IgD-negative memory B cell (primary cell): Measurements from ENCODE around the gene AFAP1. TPM values are rescaled to one million over a fixed set of nuclear protein-coding genes. Genes with fewer than 3 reads are reported as not detected.
A peak's percentile ranks its signal among the peaks of the same experiment; 100 is the strongest.

Experiments
- H3K27ac Mint-ChIP-seq, 3 donors: one replicate each; pipeline ENCODE4 v1.8.0; 2020 to 2022; ENCODE audit warnings: mild to moderate bottlenecking in 3 of 3, mixed read lengths in 3 of 3, moderate library complexity in 1 of 3
- H3K27me3 Mint-ChIP-seq: one replicate; pipeline ENCODE4 v1.8.0; 2021; ENCODE audit warnings: mixed read lengths
- H3K36me3 Mint-ChIP-seq: one replicate; pipeline ENCODE4 v1.8.0; 2020; ENCODE audit warnings: mild to moderate bottlenecking, mixed read lengths
- H3K4me1 Mint-ChIP-seq, 3 donors: one replicate each; pipeline ENCODE4 v1.8.0; 2020 to 2022; ENCODE audit warnings: mixed read lengths in 3 of 3, mild to moderate bottlenecking in 1 of 3
- H3K4me3 Mint-ChIP-seq, 4 donors: one replicate each; pipeline ENCODE4 v1.8.0; 2020 to 2022; ENCODE audit warnings: mild to moderate bottlenecking in 4 of 4, mixed read lengths in 4 of 4, moderate library complexity in 3 of 4
- H3K9me3 Mint-ChIP-seq, 3 donors: one replicate each; pipeline ENCODE4 v1.8.0; 2020 to 2021; ENCODE audit warnings: mixed read lengths in 3 of 3, mild to moderate bottlenecking in 1 of 3
- polyA plus RNA-seq: library from polyadenylated mRNA; unstranded; fragments of 300-500 nt; fragmentation: Illumina TruSeq; gene quantifications from one replicate; pipeline ENCODE4 v1.2.3, GENCODE V29; 2021

AFAP1 gene, protein sequence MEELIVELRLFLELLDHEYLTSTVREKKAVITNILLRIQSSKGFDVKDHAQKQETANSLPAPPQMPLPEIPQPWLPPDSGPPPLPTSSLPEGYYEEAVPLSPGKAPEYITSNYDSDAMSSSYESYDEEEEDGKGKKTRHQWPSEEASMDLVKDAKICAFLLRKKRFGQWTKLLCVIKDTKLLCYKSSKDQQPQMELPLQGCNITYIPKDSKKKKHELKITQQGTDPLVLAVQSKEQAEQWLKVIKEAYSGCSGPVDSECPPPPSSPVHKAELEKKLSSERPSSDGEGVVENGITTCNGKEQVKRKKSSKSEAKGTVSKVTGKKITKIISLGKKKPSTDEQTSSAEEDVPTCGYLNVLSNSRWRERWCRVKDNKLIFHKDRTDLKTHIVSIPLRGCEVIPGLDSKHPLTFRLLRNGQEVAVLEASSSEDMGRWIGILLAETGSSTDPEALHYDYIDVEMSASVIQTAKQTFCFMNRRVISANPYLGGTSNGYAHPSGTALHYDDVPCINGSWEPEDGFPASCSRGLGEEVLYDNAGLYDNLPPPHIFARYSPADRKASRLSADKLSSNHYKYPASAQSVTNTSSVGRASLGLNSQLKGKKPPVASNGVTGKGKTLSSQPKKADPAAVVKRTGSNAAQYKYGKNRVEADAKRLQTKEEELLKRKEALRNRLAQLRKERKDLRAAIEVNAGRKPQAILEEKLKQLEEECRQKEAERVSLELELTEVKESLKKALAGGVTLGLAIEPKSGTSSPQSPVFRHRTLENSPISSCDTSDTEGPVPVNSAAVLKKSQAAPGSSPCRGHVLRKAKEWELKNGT
- polyA plus RNA-seq: 0.20 TPM

DNA sequence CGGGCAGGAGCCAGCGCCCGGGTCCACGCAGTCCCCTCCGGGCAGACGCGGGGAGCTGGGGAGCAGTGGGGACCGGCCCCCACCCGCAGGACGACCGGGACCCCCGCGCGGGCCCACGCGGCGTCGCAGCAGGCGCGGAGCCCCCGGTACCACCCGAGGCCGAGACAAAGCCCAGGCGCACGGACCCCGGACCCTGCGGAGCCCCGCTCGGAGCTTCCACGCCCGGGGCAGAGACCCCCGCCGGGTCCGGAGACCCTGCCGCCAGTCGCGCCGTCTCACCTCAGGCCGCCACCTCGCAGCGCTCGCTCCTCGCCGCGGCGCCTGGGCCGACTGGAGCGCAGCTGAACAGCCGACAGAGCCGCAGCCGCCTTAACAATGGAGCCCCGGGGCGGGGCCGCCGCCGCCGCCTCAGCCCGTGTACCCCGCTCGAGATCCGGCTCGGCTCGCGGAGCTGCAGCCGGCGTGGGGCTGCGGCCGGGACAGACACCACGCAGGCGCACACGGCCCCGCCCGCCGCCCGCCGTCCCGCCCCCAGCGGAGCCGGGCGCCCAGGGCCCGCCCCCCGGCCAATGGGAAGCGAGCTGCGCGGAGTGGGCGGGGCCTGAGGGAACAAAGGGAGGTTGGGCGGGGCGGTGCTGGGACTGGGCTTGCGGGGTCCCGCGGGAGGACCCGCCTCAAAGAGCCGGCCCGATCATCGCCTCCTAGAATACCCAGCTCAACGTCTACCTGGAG, at the start of gene AFAP1:
Gene AFAP1 (minus strand): TSS at position 485 of the 732 bp plus-strand sequence. CDS start 67,783 bp downstream, outside the sequence.
- Mint-ChIP-seq H3K27ac (peak within 1 kb of the TSS in 1 of 3 donors; percentile 40), H3K4me1 (peaks cover 0 to 2% (median 0%) of the 10 kb centered on the region in 3 donors), H3K9me3 (peaks cover 0 to 5% (median 0%) of the 10 kb centered on the region in 3 donors), H3K36me3 (no peaks in the 10 kb centered on the region), H3K27me3 (peaks cover 34% of the 10 kb centered on the region), H3K4me3 (peak within 1 kb of the TSS in 3 of 4 donors; percentile 50 to 79 (median 74))

DNA sequence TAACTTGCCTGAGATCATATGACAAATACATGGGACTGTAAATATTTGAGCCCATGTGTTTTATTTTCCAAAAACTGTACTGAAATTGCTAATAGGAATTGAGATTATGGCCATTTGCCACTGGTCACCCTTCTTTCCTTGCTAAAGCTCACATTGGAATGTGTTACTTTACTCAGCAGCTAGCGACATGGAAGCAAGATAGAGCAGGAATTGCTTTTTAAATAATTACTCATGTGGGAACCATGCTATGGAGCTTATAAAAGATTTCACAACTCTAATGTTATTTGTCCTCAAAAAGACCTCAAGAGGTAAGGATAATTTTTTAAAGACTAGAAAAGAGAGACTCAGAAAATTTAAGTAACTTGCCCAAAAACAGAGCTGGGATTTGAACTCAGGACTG, 48.8 kb upstream of the AFAP1 start:
- peak overlapping the region in 1 of 4 donors; percentile 60 for H3K4me3 Mint-ChIP-seq
- peaks cover 8% of the 10 kb centered on the region for H3K36me3 Mint-ChIP-seq
- H3K27me3 Mint-ChIP-seq: peaks cover 17% of the 10 kb centered on the region
- H3K27ac Mint-ChIP-seq: no peak overlapping the region
- peaks cover 1 to 7% (median 7%) of the 10 kb centered on the region in 3 donors for H3K9me3 Mint-ChIP-seq
- H3K4me1 Mint-ChIP-seq: peaks cover 0 to 1% (median 0%) of the 10 kb centered on the region in 3 donors

DNA sequence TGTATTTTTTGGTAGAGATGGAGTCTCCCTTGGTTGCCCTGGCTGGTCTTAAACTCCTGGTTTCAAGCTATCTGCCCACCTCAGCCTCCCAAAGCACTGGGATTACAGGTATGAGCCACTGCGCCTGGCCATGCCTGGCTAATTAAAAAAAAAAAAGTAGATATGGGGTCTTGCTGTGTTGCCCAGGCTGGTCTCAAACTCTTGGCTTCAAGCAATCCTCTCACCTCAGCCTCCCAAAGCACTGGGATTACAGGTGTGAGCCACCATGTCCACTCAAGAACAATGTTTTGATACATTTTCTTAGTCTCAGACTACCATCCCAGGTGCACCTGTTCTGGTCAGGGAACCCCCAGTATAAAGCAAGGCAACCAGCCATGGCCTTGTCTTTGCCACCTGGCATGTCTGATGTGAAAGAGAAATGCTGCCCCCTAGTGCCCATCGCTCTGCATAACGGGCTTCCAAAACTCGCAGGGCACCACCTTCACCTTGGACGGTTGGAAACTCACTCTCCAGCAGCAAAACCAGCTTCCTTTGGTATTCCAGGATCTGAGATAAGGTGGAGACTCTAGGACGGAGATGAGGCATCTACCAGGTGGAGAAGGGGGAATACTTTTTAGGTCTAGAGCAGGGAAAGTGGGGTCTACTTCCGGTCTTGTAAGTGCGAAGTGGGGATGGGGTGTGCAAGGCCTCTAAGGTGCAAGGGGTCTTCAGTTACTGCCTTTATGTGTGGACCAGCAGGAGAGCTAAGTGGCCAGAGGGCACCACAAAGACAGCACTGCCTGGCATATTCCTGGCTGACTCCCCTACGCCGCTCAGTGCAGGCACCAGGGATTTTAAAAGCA, 47.7 kb upstream of the AFAP1 start:
- peaks cover 0 to 1% (median 0%) of the 10 kb centered on the region in 3 donors for H3K4me1 Mint-ChIP-seq
- no peak overlapping the region for H3K27ac Mint-ChIP-seq
- peaks cover 16% of the 10 kb centered on the region for H3K27me3 Mint-ChIP-seq
- peaks cover 1 to 7% (median 7%) of the 10 kb centered on the region in 3 donors for H3K9me3 Mint-ChIP-seq
- peaks cover 8% of the 10 kb centered on the region for H3K36me3 Mint-ChIP-seq
- peak overlapping the region in 1 of 4 donors; percentile 52 for H3K4me3 Mint-ChIP-seq

DNA sequence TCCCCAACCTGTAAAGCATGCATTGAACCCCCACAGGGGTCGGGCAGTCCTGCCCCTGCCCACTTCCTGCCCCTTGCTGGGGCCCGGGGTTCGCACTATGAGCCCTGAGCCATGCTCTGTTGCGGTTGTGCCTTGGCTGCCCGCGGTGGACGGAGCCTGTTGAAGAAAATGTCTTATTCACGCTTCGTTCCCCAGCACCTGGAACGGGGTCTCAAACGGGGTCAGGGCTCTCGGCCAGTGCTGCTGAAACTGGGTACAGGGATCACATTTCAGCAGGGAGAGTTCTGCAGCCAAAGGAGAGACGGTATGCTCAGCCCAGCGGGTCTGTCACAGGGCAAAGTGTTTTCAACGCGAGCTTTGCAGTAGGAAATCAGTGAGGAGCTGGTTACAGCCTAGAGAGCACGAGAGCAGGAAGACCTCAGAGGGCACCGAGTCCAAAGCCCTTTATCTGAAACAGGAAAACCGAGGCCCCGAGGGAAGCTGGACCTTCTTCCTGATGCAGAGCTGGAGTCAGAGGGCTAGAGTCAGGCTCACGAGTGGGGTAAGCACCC, 46.3 kb upstream of the AFAP1 start:
- peaks cover 8% of the 10 kb centered on the region for H3K36me3 Mint-ChIP-seq
- peaks cover 1 to 7% (median 7%) of the 10 kb centered on the region in 3 donors for H3K9me3 Mint-ChIP-seq
- peaks cover 6% of the 10 kb centered on the region for H3K27me3 Mint-ChIP-seq
- no peak overlapping the region for H3K4me3 Mint-ChIP-seq
- H3K4me1 Mint-ChIP-seq: peaks cover 0 to 2% (median 0%) of the 10 kb centered on the region in 3 donors
- H3K27ac Mint-ChIP-seq: no peak overlapping the region

DNA sequence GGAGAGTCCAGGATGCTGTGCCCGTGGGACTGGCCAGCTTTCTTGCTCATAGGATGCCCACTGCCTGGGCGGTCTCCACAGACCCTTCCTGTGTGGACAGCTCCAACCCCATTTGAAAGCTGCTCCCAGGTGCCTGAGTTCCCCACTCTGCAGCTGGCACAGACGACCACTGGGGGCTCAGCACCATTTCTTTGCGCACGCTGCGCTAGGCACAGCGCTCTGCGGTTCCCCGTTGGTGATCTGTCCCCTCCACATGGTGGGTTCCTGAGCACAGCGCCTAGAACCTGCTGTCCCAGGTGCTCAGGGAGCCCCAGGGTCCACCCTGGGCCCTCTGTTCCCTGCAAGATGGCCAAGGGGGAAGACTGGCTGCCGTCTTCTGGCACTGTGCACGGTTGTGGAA, 45.4 kb upstream of the AFAP1 start:
- Mint-ChIP-seq H3K27ac (peak overlapping the region in 1 of 3 donors; percentile 50), H3K4me3 (no peak overlapping the region), H3K27me3 (peaks cover 6% of the 10 kb centered on the region), H3K36me3 (peaks cover 3% of the 10 kb centered on the region), H3K9me3 (peaks cover 1 to 7% (median 4%) of the 10 kb centered on the region in 3 donors), H3K4me1 (peaks cover 0 to 2% (median 0%) of the 10 kb centered on the region in 3 donors)

DNA sequence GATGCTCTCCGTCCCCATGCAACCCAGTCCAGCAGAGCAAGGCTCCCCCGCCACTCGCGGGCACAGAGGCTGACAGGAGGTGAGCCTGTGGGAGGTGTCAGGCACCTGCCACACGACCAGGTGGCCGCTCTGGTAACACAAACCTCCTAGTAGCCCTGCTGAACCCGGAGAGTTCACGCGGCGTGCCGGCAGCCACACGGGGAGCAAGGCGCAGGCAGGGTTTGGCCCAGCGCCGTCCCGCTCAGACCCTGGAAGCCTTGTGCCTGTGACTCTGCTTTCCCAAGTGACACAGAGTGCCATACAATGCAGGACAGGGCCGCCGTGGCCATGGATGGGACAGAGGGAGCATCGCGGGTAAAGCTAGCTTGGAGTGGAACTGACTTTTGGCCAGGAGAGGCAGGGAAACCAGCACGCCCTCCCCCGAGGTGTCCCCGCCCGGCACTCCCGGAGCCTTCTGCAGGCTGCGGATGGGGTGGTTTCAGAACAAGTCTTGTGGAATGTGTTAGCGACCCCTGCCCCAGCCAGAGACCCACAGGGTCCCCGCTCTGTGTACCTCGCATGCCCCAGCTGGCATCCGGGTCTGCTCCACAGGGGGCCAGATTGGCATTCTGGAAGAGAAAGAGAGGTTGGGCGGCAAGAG, 44.7 kb upstream of the AFAP1 start:
- H3K9me3 Mint-ChIP-seq: peaks cover 0 to 2% (median under 1%) of the 10 kb centered on the region in 3 donors
- H3K27ac Mint-ChIP-seq: peak overlapping the region in 1 of 3 donors; percentile 50
- H3K4me1 Mint-ChIP-seq: peaks cover 0 to 2% (median 0%) of the 10 kb centered on the region in 3 donors
- H3K27me3 Mint-ChIP-seq: peaks cover 8% of the 10 kb centered on the region
- peaks cover under 1% of the 10 kb centered on the region for H3K36me3 Mint-ChIP-seq
- H3K4me3 Mint-ChIP-seq: no peak overlapping the region

DNA sequence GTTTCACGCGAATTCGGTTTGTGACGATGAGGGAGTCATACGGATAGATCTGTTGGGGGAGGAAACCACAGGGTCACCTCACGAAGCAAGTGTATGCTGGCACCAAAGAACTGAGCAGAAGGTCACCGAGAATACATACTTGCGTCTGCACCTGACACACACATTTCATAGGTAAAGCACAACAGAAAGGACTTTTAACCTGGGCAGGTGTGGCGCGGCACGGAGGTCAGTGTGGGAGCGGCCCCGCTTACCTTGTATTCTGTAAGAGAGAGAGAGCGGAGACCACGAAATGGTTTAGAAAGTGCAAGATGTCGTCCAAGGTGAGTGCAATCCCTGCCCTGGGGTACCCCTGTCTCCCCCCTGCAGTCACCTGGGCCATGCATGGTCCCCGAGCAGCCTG, 43.6 kb upstream of the AFAP1 start:
- Mint-ChIP-seq H3K27me3 (peaks cover 11% of the 10 kb centered on the region), H3K4me1 (peaks cover 0 to 2% (median 0%) of the 10 kb centered on the region in 3 donors), H3K9me3 (no peaks in the 10 kb centered on the region), H3K36me3 (no peaks in the 10 kb centered on the region), H3K4me3 (no peak overlapping the region), H3K27ac (no peak overlapping the region)

DNA sequence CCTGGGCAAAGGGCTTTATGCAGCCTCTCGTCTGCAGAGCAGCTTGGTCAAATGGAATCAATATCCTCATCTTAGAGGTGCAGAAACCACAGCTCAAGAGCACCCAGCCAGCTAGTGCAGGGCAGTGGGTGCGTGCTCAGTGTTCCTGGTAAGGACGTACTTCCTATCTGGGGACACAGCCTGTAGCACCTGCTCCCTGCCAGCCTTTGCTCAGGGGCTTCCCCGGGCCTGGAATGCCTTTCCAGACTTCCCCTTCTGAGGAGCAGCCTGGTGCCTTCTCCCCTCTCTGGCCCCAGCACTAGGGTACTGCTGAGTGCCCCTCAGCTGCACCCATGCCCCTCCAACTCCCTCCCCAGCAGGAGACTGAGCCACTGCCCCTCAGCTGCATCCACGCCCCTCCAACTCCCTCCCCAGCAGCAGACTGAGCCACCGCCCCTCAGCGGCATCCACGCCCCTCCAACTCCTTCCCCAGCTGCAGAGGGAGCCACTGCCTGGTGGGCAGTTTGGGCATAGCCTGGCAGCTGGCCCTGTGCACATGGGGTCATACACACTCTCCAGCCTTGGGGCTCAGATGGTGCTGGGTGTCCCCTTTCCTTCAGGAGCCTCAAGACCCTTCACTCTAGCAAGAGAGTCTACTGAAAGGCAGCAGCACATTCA, 42.2 kb upstream of the AFAP1 start:
- no peak overlapping the region for H3K4me3 Mint-ChIP-seq
- peak overlapping the region in 2 of 3 donors; percentile 16 to 75 for H3K27ac Mint-ChIP-seq
- H3K9me3 Mint-ChIP-seq: no peaks in the 10 kb centered on the region
- H3K4me1 Mint-ChIP-seq: peaks cover 0 to 2% (median 0%) of the 10 kb centered on the region in 3 donors
- H3K27me3 Mint-ChIP-seq: peaks cover 11% of the 10 kb centered on the region
- H3K36me3 Mint-ChIP-seq: no peaks in the 10 kb centered on the region

DNA sequence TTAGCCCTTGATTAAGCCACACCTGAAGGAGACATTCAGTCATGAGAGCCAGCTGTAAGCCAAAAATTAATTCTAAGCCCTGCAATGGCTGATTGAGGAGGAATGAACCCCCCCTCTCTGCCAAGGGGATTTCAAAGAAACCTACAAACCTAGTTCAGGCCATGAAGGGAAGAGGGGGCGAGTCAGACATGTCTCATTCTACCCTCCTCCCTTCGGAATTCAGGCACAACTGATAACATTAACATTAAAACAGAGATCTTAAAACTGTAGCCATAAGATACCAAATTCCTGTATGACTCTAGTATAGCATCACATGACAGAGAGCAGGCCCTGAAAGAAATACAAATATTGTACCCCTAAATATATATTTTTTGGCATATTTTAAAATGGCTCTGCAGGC, 40.4 kb upstream of the AFAP1 start:
- H3K36me3 Mint-ChIP-seq: no peaks in the 10 kb centered on the region
- peaks cover 1 to 4% (median 2%) of the 10 kb centered on the region in 3 donors for H3K9me3 Mint-ChIP-seq
- no peak overlapping the region for H3K27ac Mint-ChIP-seq
- H3K4me3 Mint-ChIP-seq: no peak overlapping the region
- H3K27me3 Mint-ChIP-seq: peaks cover 7% of the 10 kb centered on the region
- H3K4me1 Mint-ChIP-seq: peaks cover 0 to 5% (median 0%) of the 10 kb centered on the region in 3 donors

DNA sequence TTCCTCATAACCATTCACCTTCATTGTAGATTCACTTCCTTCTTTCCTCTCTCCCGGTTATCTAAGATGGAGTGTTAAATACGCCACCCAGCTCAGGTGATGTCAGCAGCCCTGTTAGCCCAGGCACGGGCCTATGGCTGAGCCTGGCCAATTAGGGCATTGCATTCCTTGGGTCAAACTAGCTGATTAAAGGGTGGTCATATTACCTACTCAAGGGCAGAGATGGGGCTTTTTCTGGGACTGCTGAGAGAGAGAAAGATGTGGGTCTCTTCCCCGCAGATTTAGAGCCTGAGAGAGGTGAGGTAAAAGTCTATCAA, 39.9 kb upstream of the AFAP1 start:
- peaks cover 0 to 5% (median 0%) of the 10 kb centered on the region in 3 donors for H3K4me1 Mint-ChIP-seq
- H3K36me3 Mint-ChIP-seq: no peaks in the 10 kb centered on the region
- peaks cover 5% of the 10 kb centered on the region for H3K27me3 Mint-ChIP-seq
- H3K4me3 Mint-ChIP-seq: no peak overlapping the region
- no peak overlapping the region for H3K27ac Mint-ChIP-seq
- H3K9me3 Mint-ChIP-seq: peaks cover 1 to 4% (median 2%) of the 10 kb centered on the region in 3 donors

DNA sequence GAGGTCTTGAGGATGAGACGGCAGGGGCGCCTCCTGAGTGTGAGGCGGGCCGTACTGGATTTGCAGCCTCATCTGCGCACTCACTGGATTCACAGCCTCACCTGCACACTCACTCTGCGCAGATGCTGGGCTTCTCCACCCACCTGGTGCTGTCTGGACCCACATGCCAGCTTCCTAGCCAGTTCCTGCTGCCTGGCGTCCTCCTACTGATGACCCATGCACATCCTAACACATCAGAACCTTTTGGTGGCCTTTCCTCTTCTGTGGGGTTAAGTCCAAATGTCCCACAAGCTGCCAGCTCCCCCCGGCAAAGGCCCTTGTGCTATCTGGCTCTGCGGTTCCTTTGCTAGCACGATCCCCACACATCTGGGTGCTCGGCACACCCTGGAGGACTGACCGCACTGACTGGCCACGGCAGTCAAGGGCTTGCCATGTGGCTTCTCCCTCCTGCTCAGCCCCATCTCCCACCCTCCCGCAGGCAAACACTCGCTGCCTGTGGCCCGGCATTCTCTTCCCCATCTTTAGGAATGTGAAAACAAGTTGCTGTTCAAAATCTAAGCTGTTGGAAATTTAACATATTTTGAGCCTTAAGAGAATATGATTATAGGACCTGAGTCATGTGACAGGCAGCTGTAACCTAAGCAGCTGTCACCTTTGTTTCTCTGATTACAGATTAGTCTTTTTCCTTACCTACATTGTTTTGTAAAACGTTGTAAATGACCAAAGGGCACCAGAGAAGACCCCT, 39.4 kb upstream of the AFAP1 start:
- H3K27me3 Mint-ChIP-seq: peaks cover 5% of the 10 kb centered on the region
- H3K4me1 Mint-ChIP-seq: peaks cover 0 to 5% (median 0%) of the 10 kb centered on the region in 3 donors
- H3K36me3 Mint-ChIP-seq: no peaks in the 10 kb centered on the region
- no peak overlapping the region for H3K4me3 Mint-ChIP-seq
- no peak overlapping the region for H3K27ac Mint-ChIP-seq
- peaks cover 1 to 4% (median 2%) of the 10 kb centered on the region in 3 donors for H3K9me3 Mint-ChIP-seq

DNA sequence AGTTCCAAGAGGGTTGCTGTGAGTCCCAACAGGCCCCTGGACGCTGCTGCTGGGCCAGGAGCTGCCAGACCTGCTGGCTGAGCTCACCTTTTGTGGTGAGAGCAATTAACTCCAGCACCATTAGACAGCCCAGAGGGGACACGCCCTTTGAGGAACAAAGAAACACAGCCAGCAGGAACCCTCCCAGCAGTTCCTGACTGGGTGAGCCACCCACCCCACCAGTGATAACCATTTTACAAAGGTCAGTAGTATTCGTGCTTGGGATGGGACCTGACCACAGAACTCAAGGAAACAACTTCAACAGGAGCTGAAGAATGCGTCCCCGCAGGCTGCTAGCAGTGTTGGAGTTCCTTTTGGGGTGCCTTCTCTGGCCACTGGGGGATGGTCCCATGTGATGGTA, 38.8 kb upstream of the AFAP1 start:
- Mint-ChIP-seq H3K36me3 (no peaks in the 10 kb centered on the region), H3K27ac (no peak overlapping the region), H3K4me1 (peaks cover 0 to 3% (median 0%) of the 10 kb centered on the region in 3 donors), H3K4me3 (no peak overlapping the region), H3K27me3 (peaks cover 5% of the 10 kb centered on the region), H3K9me3 (peaks cover 1 to 4% (median 2%) of the 10 kb centered on the region in 3 donors)
